Measurements from ENCODE around the gene CRYBA4.

CRYBA4 gene

DNA sequence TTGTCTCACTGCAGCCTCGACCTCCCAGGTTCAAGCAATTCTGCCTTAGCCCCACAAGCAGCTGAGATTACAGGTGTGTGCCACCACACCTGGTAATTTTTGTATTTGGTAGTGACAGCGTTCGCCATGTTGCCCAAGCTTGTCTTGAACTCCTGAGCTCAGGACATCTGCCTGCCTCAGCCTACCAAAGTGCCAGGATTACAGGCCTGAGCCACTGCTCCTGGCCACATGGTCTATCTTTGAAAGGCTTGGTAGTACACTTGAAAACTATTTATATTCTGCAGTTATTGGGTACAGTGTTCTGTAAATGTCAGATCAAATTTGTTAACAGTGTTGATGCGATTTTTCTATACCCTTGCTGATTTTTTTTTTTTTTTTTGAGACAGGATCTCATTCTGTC lies 9.5 kb downstream of the CRYBA4 start:
- DNase-seq: no peak

DNA sequence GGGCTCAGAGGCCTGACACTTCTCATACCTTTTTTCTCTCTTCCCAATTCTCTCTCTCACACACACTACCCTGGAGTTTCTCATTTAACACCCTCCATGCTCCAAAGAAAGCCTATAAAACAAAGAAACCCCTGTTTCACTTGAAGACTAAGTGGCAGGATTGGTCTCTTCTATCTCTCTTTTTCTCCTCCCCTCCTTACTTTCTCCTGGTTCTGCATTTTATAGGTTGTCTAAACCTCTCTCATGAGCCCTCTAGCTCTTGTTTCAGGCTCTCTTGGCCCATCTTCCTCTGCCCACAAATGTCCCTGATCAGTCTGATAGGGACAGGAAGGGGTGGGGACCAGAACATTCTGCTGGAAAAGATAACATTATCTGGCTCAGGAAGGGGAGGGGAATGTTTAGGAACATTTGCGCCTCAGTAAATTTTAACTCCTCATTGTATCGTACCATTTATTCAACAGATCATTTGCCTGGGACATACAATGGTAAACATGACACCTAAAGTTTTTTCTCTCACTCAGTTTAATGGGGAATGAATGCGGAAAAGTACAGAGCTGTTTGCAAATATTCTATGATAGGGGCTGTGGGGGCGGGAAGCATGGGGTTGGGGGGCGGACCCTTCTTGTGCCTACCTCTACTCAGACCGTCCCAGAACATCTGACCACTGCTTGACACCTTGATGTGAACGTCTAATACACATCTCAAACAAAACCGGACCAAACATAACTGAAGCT lies 10.8 kb downstream of the CRYBA4 start:
- DNase-seq: no peak

DNA sequence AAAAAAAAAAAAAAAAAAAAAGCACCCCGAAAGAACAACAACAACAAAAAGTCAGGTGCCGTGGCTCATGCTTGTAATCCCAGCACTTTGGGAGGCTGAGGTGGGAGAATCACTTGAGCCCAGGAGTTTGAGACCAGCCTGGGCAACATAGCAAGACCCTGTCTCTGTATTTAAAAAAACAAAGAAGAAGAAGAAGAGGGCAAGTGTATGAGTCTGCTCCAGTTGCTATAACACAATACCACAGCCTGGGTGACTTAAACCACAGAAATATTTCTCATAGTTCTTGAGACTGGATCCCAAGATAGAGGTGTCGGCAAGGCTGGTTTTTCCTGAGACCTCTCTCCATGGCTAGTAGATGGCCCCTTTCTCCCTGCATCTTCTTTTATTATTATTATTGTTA lies 12.4 kb downstream of the CRYBA4 start:
- no peak for DNase-seq

DNA sequence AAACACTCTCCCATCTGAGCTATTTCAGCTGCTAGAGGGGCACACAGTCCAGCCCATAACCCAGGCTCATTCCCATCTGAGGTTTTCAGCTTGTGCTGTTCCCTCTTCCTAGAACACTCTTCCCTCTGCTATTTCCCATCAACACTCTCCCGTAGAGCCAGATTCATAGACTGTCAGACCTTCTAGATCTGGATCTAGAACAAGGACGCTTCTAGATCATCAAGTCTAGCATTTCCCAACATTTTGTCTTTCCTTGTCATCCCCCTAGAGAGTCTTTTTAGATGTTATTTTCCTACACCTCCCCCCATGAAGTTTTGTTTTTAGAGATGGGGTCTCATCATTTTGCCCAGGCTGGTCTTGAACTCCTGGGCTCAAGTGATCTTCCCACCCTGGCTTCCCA lies 13.4 kb downstream of the CRYBA4 start:
- DNase-seq: no peak

DNA sequence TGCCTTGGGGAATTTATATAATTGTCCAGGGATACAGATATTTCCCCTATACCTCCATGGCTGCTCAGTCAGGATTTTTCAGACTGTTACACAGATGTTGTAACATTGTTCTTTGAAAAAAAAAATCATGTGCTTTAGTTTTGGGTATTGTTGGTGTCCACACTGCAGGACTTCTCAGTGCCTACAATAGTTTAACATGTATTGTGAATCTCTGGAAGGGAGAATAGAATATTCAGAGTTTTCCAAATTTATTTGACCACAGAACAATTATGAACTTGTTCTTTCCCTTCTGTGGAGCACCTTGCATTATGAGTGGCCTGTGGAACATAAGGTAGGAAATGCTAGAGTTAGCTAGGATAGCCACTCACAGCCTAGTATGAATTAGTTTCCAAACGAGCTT lies 14.5 kb downstream of the CRYBA4 start:
- DNase-seq: no peak

DNA sequence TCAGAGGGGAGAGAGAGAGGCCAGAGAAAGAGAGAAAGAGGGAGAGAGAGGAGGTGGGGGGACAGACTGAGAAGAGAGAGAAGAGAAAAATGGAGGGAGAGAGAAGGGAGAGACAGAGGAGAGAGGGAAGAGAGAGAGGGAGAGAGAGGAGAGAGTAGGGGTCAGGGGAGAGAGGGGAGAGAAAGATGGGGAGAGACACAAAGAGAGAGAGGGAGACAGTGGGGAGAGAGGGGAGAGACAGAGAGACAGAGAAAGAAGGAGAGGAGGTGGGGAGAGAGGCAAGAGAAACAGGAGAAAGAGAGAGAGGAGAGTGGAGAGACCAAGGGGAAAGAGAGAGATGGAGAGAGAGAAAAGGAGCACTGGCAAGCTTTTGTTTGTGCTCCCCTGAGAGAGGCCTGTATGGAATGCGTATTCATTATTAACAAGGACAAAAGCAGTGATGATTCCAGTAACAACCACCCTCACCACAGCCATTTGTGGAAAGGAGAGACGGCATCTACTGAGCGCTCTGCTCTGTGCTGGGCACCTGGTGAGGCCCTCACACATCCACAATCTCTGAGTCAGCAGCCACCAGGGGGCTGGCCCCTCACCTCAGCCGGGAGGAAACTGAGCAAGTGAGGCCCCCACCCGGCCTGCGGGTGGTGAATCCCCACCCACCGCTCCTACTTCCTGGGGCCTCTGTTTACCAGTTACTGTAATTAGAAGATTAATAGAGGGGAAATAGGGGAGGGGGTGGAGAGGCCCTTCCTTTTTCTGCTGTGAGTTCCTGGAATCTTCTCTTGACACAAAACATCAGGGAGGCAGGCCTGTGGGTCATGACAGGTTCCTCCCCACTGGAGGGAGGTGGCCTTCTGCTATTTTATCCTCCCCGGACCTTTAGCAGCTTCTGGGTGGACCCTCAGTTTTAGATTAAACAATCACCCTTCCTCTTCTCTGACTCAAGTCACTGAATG lies 21.0 kb downstream of the CRYBA4 start:
- DNase-seq: no peak

DNA sequence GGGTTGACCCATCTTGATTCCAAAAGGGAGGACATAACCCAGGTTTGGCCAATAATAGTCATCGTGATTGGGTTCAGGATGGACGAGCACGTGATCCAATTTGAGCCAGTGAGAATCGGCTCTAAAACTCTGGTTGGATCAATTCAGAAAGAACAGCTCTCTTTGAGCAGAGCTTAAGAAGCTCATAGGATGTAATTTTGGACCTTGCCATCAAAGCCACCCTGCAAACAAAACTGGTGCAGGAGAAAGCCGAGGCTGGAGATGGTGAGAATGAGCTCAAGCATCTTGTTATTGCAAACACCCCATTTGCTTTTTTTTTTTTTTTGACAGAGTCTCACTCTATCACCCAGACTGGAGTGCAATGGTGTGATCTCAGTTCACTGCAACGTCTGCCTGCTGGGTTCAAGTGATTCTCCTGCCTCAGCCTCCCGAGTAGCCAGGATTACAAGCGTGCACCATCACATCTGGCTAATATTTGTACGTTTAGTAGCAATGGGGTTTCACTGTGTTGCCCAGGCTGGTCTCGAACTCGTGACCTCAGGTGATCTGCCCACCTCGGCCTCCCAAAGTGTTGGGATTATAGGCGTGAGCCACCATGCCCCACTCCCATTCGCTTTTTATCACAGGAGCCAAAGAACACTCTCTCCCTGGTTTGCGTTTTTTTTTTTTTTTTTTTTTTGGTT lies 21.8 kb downstream of the CRYBA4 start:
- no peak for DNase-seq

DNA sequence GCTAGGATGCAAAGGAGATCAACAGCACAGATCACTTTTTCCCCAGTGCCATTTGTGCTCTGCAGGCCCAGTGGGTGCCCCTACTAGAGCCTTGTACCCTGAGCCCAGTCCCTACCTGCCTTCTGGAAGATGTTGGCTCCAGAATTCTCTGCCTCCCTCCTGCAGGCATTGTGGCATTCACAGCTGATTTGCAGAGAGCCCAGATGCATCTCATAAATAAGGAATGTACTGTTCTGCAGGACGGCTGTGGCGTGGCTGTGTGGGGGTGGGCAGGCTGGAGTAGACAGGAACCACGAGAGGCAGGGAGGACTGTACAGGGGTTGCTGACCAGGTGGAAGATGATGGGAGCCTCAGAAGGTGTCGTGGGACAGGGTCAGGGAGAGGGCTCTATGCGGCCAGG lies 24.4 kb downstream of the CRYBA4 start:
- DNase-seq: no peak

DNA sequence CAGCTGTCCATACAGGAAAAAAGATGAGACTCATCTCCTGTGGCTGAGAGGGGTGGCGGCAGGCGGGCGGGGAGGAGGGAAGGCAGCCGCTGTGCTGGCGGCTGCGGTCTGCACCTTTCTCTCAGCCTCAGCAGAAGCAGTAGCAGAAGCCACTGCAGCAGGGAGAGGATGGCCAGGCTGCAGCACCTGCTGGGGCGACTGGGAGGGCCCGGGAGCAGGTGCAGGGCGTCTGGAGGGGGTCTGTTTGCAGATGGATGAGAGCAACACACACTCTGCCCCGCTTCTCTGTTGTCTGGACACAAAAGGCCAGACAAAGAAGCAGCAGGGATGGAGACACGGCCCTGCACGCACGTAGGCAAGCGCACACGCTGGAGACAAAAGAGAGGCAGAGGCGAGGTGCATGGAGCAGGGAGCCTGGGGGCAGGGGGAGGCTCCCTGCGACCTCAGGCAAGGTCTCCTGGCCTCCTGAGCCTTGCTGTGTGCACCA lies 26.3 kb downstream of the CRYBA4 start:
- peak; percentile 85 for DNase-seq

DNA sequence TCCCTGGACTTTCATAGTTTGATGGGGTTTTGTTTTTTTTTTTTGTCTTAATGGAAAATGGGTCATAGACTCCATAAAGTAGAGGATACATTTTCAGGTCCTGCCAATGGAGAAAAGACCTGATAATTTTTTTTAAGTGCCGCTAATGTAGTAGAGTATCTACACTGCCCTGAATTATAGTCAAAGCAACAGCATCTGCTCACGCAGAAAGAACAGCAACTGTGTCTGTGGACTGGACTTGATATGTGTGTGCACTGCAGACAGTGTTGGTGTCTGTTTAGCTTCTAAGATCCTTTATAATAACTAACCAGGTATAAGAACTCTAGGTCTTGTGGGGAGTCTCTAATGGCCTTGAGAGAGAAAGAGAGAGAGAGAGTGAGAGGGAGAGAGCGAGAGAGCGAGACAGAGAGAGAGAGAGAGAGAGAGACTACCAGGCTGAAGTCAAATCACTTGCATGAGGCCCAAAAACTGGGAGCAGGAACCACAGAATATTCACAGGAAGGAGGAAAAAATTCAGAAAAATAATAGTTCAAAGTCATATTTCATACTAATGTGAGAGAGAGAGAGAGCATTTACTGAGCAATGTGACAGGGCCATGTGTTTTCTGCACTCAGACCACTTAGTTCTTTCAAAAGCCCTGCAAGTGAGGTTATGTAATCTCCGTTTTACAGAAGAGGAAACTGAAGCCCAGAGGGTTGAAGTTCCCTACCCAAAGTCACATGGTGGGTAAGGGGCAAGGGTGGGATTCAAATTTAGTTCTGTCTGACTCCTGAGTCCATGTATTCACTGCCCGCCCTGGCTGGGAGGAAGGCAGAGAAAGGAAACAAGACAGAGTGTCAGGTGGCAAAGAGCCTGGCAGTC lies 27.0 kb downstream of the CRYBA4 start:
- DNase-seq: no peak

DNA sequence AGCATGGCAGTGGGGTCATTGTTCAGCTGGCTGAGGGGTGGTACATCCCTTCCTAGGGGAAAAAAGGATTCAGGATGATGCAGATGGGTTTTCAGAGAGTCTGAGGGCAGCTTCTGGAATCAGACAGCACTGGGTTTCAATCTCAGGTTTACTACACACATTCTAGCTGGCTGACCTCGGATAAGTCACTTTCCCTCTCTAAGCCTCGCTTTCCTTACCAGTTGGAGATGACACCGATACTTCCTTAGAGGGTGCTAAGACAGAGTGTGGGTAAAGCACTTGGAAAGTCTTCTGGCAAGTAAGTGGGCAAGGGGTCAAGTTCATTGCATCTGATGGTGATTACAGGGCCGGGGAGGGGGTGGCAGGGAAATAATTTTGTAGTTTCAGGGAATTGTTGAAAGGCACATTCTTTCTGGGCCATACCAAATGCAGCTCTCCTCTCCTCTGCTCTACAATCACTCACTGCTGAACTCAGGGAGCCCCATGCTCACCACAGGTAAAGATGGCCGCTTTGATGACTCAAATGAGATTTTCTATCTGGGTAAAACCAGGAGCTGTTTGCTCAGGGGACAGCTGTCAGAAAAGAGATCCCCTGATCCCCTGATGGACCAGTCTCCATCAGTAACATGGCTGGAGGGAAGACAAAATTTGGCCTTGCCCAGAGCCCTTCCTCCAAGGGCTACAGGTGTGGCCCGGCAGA lies 29.1 kb downstream of the CRYBA4 start:
- no peak for DNase-seq

DNA sequence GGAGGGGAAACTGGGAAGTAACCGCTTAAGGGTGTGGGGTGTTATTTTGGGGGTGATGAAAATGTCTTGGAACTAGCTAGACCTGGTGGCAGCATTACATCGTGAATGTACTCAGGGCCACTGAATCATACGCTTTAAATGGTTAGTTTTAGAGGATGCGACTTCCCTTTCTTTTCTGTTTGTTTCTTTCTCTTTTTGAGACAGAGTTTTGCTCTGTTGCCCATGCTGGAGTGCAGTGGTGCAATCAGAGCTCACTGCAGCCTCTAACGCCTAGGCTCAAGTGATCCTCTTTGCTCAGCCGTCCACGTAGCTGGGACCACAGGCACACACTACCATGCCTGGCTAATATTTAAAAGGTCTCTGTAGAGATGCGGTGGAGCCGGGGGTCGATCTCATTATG lies 30.1 kb downstream of the CRYBA4 start:
- DNase-seq: no peak

DNA sequence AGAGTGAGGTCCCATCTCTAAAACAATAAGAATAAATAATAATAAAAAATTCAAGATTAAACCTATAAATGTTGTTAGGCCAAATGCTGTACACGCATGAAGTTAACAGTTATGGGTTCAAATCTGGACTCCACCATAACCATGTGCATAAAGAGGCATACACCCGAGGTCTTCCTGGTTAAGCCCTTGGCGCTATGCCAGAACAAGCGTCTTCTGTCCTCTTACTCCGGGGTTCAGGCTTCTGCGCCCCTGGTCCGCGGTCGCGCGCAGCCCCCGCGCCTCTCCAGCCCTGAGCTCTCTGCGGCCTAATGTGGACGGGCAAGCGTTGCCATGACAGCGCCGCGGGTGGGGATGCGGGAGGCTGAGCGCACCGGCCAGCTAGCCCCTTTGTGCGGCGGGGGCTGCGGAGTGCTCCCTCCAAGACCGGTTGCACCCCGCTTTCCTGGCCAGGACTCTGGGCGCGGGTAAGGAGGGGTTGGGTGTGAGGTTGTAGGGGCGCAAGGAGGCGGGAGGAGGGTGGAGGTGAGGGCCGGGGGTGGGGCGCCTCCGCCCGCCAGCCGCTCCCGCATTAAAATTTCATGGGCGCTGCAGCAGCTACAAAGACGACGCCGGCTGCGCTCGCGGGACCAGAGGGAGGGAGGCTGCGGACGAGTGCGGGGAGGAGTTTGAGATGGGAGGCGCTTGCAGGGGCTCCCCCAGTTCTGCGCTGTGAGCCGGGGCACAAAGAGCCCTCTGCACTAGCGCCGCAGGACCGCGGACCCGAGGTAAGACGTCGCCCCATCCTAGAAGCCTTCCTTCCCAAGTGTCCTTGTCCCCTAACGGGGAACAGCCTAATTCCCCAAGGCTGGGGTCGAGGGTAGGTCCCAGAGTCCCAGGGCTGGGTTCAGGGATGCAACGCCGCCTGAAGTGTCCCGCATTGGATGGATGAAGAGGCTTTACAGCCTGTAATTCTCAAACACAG lies 35.4 kb downstream of the CRYBA4 start, which contains the start of gene MIAT:
MIAT (plus strand) TSS at position 698 of the 961 bp plus-strand sequence.
- DNase-seq: no peak

DNA sequence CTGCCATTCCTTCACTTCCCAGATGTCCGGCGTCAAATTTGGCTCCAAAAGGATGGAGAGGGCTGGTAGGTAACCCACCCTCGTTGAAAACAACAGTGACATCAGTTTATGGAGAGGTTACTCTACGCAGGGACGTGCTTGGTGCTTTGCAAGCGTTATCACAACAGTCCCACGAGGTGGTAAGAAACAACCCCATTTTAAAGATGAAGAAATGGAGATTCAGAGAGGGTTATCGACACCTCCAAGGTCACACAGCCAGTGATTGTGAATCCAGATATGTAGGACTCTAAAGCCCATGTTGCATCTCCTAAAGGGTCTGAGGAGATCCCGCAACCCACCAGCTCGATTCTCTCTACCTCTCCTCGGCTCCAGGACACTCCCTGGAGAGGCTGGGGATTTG lies 36.4 kb downstream of the CRYBA4 start:
- DNase-seq: no peak

DNA sequence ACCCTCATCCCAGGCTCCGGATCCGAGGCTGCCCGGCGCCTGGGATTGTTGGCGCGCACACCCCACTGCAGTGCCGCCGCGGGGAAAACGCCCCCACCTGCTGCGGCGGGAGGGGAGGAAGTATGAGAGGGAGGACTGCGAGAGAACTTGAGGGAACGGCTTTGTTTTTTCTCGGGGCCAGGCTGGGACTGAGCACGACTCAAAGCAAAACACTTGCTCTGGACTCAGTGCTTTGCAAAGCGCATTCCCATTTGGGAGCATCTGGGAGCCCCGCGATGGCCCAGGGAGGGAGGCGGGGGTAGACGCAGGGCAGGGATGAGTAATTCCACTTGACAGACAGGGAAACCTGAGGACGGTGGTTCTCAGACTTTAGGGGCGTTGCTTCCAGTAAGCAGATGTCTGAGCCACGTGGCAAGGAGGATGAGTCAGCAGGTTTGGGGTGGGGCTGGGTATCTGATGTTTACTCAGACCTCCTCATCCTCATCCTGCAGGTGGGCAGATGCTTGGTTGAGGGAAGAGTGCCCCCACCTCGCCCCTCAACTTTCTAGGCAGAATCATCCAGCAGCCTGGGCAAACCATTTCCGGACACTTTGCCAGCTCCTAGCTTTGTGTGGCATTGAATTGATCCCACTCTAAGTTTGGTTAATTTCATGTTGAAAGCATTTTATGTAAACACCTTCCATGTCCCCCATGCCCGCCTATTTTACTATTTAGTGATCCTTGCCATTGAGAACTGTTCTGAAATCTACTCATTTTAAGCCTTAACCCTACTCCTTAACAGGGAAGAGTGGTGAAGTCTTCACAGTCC lies 37.1 kb downstream of the CRYBA4 start:
- DNase-seq: no peak

DNA sequence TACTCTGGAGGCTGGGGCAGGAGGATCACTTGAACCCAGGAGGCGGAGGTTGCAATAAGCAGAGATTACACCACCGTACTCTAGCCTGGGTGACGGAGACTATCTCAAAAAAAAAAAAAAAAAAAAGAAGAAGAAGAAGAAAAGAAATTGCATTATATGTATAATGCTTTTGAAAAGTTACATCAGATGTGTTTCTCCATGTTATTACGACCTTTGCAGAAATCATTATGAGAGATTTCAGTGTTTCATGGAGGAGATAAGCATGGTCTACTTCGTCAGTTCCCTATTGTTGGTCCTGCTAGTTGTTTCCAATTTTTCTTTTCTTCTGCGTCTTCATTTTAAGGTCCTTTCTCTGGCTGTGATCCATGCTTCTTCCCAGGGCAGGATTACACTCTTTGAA lies 38.6 kb downstream of the CRYBA4 start:
- no peak for DNase-seq

DNA sequence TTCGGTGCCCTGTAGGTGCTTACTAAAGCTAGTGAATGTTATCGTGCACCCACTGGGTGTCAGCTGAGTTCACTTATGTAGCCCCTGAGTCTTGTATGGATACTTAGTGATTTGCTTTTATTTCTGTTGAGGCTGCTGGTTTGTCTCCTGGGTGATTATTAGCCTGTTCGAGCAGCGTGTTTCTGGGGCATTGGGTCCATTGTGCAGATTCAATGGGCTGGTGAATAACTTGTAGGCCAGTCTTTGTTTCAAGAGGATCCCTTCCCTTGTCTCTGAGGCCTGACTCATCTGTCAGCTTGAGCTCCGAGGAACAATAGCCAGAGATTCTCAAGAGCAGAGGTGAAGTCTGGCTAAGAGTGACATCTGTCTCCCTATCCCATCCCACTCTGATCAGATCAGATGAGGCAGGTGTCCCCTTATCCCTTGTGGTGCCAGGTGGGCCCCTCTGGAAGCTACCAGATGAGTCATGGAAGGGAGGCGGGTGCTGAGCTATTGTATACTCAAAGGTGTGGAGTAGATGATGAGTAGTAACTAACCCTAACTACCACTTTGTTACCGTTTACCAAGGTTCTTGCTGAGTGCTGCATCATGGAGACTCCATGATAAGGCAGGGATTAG lies 39.3 kb downstream of the CRYBA4 start:
- DNase-seq: no peak

DNA sequence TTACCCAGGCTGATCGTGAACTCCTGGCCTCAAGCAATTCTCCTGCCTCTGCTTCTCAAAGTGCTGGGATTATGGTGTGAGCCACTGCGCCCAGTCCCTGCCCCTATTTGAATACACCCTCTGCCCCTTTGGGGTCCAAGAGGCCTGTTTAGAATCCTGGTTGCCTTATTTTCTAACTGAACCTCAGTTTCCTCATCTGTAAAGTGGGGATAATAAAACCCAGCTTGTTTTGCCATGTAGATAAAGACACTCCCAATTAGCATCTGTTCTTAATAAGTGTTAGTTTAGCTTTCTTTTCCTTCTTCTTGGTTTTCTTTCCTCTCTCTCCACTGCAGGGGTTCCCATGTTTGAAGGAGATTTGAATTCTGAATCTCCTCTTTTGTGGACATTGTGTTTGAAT lies 40.4 kb downstream of the CRYBA4 start:
- no peak for DNase-seq

DNA sequence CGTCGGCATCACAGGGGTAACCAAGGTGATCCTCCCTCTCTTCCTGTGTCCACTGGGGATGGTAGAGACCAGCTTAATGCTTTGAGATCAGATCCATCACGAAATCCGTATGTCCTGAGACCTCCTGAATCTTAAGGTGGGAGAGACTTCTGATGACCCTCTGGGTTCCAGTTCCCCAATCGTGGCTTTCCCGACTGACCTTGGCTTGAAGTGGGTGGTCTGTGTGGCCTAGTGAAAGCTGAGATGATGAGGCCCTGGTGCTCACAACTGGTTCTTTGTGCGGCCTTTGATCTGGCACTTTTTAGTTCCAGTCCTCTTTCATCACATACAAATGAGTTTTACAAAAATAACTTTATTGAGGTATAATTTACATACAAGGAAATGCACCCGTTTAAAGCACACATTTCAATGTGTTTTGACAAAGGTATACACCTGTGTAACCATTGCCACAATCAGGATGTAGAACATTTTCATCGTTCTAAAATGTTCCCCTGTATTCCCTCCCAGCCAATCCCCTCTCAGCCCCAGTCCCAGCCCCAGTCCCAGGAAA lies 41.7 kb downstream of the CRYBA4 start:
- DNase-seq: no peak

Measured in NCI-H2081 treated with DMSO at 0.1 percent for 48 hours (cell line).